ENCODE results near the gene SYTL3.

DNA sequence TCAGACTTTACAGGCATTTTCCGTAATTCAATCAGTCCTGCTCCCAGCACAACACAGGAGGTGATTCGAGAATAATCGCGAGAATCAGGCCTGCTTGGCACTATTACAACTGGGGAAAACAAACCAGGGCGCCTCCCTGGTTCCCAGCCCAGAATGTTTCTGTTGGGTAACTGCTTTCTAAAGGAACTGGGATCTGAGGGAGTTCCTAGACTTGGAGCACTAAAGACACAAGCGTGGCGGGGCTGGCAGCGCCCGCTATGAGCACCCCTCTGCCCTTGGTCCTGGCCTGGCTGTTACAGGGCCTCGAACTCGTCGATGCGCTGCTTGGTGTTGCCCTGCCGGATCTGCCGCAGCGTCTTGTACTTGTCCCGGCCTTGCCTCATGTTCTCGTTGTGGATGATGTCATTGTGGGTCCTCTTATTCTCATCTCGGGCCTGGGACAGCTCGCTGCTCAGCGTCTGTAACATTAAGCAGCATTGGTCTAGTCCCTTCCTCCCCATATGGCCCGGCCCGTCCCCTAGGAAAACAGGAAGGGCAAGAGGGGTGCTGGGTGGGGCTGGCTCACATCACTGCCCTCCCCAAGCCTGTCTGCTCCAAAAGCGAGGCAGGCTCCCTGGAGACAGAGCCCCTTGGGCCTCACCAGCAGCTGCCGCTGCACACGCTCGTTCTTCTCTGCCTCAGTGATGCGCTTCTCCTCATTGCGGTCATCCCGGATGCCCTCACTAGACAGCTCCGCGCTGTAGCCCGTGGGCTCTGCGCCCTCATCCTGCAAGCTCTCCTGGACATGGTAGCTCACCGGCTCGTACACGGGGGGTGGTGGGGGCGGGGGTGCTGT is 117.0 kb downstream of the SYTL3 start:
- TF ChIP-seq, protein P1, sequence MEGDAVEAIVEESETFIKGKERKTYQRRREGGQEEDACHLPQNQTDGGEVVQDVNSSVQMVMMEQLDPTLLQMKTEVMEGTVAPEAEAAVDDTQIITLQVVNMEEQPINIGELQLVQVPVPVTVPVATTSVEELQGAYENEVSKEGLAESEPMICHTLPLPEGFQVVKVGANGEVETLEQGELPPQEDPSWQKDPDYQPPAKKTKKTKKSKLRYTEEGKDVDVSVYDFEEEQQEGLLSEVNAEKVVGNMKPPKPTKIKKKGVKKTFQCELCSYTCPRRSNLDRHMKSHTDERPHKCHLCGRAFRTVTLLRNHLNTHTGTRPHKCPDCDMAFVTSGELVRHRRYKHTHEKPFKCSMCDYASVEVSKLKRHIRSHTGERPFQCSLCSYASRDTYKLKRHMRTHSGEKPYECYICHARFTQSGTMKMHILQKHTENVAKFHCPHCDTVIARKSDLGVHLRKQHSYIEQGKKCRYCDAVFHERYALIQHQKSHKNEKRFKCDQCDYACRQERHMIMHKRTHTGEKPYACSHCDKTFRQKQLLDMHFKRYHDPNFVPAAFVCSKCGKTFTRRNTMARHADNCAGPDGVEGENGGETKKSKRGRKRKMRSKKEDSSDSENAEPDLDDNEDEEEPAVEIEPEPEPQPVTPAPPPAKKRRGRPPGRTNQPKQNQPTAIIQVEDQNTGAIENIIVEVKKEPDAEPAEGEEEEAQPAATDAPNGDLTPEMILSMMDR (conservative IDR thresholded peaks at IDR 0.05; ENCODE audit: low read depth, low read length), result no peak
- TF ChIP-seq EZH2 (IDR thresholded peaks at IDR 0.05; ENCODE audit: low read length, unreplicated experiment), result no peak

All from PC-3 (cell line).